Measurements from ENCODE around the gene MED12L.

The MED12L gene

GRCh38 chr3:151357463-151357850, 272.0 kb downstream of the MED12L start:
- H3K36me3 ChIP-seq, result no peaks in the 10 kb centered on the region
- no peaks in the 10 kb centered on the region for H3K27me3 ChIP-seq (ENCODE audit: insufficient read depth, low read depth, severe bottlenecking)
- no peak overlapping the region for H3K27ac ChIP-seq
- no peak overlapping the region for H3K4me3 ChIP-seq (ENCODE audit: low read depth, low read length)
- TF ChIP-seq CTCF (IDR thresholded peaks at IDR 0.05; ENCODE audit: low read depth, low read length), result no peak
- no peak for DNase-seq
- no peaks in the 10 kb centered on the region for H3K9me3 ChIP-seq (ENCODE audit: severe bottlenecking)

GRCh38 chr3:151362751-151363174, 277.3 kb downstream of the MED12L start:
- Histone ChIP-seq H3K4me3 (ENCODE audit: low read depth, low read length) (no peak overlapping the region), H3K9me3 (ENCODE audit: severe bottlenecking) (no peaks in the 10 kb centered on the region), H3K27ac (no peak overlapping the region), H3K36me3 (no peaks in the 10 kb centered on the region), H3K27me3 (ENCODE audit: insufficient read depth, low read depth, severe bottlenecking) (no peaks in the 10 kb centered on the region)
- DNase-seq, result no peak
- TF ChIP-seq CTCF (IDR thresholded peaks at IDR 0.05; ENCODE audit: low read depth, low read length), result no peak

- H3K9me3 ChIP-seq (ENCODE audit: severe bottlenecking), result no peaks in the 10 kb centered on the region
- no peaks in the 10 kb centered on the region for H3K36me3 ChIP-seq
- H3K4me3 ChIP-seq (ENCODE audit: low read depth, low read length), result no peak overlapping the region
- TF ChIP-seq CTCF (IDR thresholded peaks at IDR 0.05; ENCODE audit: low read depth, low read length), result no peak
- no peak for DNase-seq
- no peak overlapping the region for H3K27ac ChIP-seq
- H3K27me3 ChIP-seq (ENCODE audit: insufficient read depth, low read depth, severe bottlenecking), result no peaks in the 10 kb centered on the region
These were observed 281.5 kb downstream of the MED12L start for GRCh38 chr3:151366993-151367392.

GRCh38 chr3:151367448-151367847, 282.0 kb downstream of the MED12L start:
- no peak for TF ChIP-seq CTCF (IDR thresholded peaks at IDR 0.05; ENCODE audit: low read depth, low read length)
- no peak for DNase-seq
- Histone ChIP-seq H3K4me3 (ENCODE audit: low read depth, low read length) (no peak overlapping the region), H3K27me3 (ENCODE audit: insufficient read depth, low read depth, severe bottlenecking) (no peaks in the 10 kb centered on the region), H3K27ac (no peak overlapping the region), H3K36me3 (no peaks in the 10 kb centered on the region), H3K9me3 (ENCODE audit: severe bottlenecking) (no peaks in the 10 kb centered on the region)

GRCh38 chr3:151371526-151371925, 286.1 kb downstream of the MED12L start:
- H3K4me3 ChIP-seq (ENCODE audit: low read depth, low read length), result no peak overlapping the region
- TF ChIP-seq CTCF (IDR thresholded peaks at IDR 0.05; ENCODE audit: low read depth, low read length), result no peak
- H3K27ac ChIP-seq, result no peak overlapping the region
- no peaks in the 10 kb centered on the region for H3K9me3 ChIP-seq (ENCODE audit: severe bottlenecking)
- no peaks in the 10 kb centered on the region for H3K36me3 ChIP-seq
- no peaks in the 10 kb centered on the region for H3K27me3 ChIP-seq (ENCODE audit: insufficient read depth, low read depth, severe bottlenecking)
- no peak for DNase-seq

- no peak for TF ChIP-seq CTCF (IDR thresholded peaks at IDR 0.05; ENCODE audit: low read depth, low read length)
- Histone ChIP-seq H3K9me3 (ENCODE audit: severe bottlenecking) (no peaks in the 10 kb centered on the region), H3K36me3 (no peaks in the 10 kb centered on the region), H3K4me3 (ENCODE audit: low read depth, low read length) (no peak overlapping the region), H3K27ac (no peak overlapping the region), H3K27me3 (ENCODE audit: insufficient read depth, low read depth, severe bottlenecking) (no peaks in the 10 kb centered on the region)
- DNase-seq, result no peak
These were observed 286.8 kb downstream of the MED12L start for GRCh38 chr3:151372063-151372820.

All from WERI-Rb-1 (cell line).